Sciatic nerve (tissue), 2 donors: ENCODE results near the gene SCN8A. TPM values are rescaled to one million over a fixed set of nuclear protein-coding genes. Genes with fewer than 3 reads are reported as not detected.

Experiments
- ATAC-seq: fragments of 200-7000 bp; cut with Tn5 transposase; one replicate; pipeline ENCODE4 v1.9.1; 2020; ENCODE audit warnings: mild to moderate bottlenecking, moderate library complexity
- DNase-seq: peaks from one replicate; pipeline ENCODE4 v3.0.0-alpha.2; 2020; ENCODE audit warnings: low spot score
- intact Hi-C: fragments of 100-400 bp; cut with DNase I; formaldehyde crosslinking; loops from one replicate; pipeline ENCODE4 v1.14.2; 2022
- total RNA-seq: library from RNA; stranded (reverse); fragmentation: NEBNext Ultra II Directional; extraction: Animal tissue kit (Norgen Biotek cat#: 25700); gene quantifications from one replicate; pipeline ENCODE4 v1.2.1, GENCODE V29; 2021
- donor health status: DM: no; HTN: no; CAD: no.
- donor health status: DM: no; HTN: no; CAD: no.

SCN8A gene
- total RNA-seq, 1 donor from 2014 or later, result 1.5 TPM

DNA sequence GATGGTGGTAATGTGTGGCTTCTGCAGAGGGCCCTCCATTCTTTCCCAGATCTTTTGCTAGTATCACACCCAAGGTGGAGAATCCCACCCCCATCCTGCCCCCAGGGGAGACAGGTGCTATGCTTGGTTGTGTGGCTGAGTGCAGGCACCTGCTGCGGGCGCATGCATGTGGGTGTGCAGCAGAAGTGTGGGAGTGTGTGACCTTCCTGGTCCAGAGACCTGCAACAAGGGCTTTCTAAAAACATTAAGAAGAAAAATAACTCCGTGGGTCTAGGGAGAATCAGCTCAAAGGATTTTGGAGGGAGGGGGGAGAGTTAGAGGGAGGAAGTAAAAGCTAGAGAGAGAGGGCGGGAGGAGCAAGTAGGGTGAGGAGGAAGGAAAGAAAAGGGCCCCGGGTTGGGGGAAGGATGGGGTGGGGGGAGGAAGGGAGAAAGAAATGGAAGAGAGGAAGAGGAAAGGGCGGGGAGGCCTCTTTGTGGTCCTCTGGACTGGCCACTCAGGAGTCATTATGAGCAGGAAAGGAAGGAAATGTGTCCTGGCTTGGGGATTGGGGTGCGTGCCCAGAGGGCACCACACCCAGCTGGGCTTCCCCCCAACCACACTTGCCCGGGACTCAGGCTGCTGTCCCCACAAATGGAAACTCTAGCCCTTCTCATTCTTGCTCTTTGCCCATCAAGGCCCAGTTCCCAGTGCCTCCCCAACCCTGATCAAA, 260.5 kb downstream of the SCN8A start:
- ATAC-seq, result no peak
- DNase-seq, result no peak
- intact Hi-C loops, result no loop called here

DNA sequence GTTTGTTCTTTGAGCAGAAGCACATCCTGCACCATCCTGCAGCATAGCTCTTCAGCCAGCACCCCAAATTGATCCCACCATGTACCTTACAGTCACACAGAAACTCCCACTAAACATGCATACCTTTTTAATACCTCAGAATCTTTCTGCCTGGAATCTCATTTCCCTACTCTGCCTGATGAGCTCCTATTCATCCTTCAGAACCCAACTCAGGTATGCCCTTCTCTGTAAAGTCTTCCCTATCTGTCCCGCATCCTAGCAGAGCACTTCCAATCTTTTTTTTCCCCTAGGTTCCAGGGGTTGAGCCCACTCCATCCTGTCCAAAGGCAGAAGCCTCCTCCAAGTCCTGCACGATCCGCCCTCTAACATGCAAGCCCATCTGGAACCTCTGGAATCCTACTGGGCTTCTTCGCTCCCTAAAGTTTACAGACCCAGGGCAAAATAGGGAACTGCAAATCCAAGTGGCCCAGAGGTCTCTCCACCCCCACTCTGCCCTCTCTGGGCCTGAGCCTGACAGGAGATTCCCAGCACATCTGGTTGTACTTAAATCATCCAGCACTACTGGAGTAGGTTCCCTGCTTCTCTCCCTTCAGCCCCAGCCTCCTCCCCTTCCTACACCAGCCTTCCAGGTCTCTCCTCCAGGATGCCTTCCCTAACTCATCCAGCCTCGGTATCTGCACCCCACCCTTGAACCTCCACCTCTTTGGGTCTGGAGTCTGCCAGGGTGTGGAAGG, 261.5 kb downstream of the SCN8A start:
- intact Hi-C loops, result no loop called here
- ATAC-seq (peak; percentile 44), DNase-seq (no peak)

DNA sequence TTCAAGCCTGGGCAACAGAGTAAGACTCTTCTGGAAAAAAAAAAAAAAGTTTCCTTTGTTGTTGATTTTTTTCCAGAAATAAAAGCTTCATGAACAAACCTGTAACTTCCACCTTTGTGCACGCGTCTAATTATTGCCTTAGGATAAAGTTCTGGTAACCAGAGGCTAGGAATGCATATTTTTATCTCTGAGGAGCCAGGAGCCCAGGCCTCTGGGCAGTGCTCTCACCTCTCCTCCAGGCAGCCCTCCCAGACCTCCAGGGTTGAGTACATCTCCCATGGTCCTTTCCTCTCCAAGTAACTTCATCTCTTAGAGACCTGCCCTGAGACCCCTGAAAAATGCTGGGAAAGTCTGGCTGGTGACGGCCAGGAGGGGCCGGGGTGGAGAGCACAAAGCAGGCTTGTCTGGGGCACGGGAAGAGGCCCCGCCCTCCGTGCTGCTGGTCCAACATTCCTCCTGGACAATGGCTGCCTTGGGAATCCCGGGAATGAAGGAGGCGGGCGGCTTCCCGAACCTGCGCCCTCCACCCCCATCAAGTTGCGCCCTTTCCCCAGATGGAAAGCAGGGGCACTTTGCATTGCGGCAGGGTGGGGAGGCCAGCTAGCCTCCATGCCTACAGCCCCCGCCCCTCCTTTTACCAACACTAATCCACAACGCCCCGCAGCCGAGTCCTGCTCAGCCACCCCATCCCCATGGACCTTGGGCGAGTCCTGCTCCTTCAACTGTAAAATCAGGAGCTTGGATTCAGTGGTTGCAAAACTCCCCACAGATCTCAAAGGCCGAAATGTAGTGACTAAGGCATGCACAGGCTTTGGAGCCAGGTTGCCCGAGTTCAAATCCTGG, 264.8 kb downstream of the SCN8A start:
- DNase-seq (peak; percentile 83), ATAC-seq (peak; percentile 89)
- intact Hi-C loops, result no loop called here

DNA sequence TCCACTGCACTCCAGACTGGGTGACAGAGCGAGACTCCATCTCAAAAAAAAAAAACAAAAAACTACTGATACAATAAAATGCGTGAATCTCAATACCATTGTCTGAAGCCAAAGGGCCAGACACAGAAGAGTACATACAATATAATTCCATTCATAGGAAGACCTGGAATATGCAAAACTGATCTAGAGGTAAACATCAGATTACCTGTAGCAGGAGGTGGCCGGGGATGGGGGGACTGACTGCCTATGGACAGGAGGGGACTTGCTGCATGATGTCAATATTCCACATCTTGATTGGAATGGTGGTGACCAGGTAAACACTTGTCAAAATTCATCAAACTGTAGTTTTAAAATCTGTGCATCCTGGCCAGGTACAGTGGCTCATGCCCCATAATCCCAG, 270.0 kb downstream of the SCN8A start:
- intact Hi-C loops, result no loop called here
- DNase-seq (no peak), ATAC-seq (no peak)

Other genes with a start within 250 kb of the SCN8A start
- not detected for gene CELA1, start 244.6 kb upstream of the SCN8A start, total RNA-seq
- gene GALNT6, start 199.8 kb upstream of the SCN8A start, total RNA-seq, result 4.0 TPM
- 1.2 TPM for gene SLC4A8, start 166.4 kb upstream of the SCN8A start, total RNA-seq